LoVo (cell line): Measurements from ENCODE around the gene SAPCD2.

ENCODE experiments used
- DNase-seq: peaks from one replicate; pipeline ENCODE4 v3.0.0-alpha.2; 2016; ENCODE audit warnings: low spot score

Gene SAPCD2

GRCh38 chr9:137031904-137032640 lies 38.3 kb downstream of the SAPCD2 start, which contains the start of gene FUT7:
TSS of gene FUT7 (minus strand) at chr9:137032088. CDS start at chr9:137031991, 97 bp downstream.
- DNase-seq, result no peak

- no peak for DNase-seq
These were observed 39.5 kb downstream of the SAPCD2 start for GRCh38 chr9:137030538-137031527.

- DNase-seq, result no peak
These were observed 40.4 kb downstream of the SAPCD2 start for GRCh38 chr9:137030006-137030405.

GRCh38 chr9:137029058-137029936 lies 41.1 kb downstream of the SAPCD2 start:
- DNase-seq, result peak; percentile 72

GRCh38 chr9:137028263-137029057 lies 41.9 kb downstream of the SAPCD2 start:
- peak; percentile 81 for DNase-seq

- DNase-seq, result peak; percentile 20
These were observed 42.7 kb downstream of the SAPCD2 start, which contains the start of gene ABCA2 for GRCh38 chr9:137027369-137028262. TSS of gene ABCA2 (minus strand) at chr9:137028237. CDS start at chr9:137028140, 97 bp downstream.

- DNase-seq, result no peak
These were observed 43.5 kb downstream of the SAPCD2 start for GRCh38 chr9:137026828-137027227.

GRCh38 chr9:137026384-137026783 lies 44.0 kb downstream of the SAPCD2 start:
- no peak for DNase-seq

- no peak for DNase-seq
These were observed 44.8 kb downstream of the SAPCD2 start for GRCh38 chr9:137025517-137025966.

GRCh38 chr9:137023583-137023991 lies 46.8 kb downstream of the SAPCD2 start:
- no peak for DNase-seq

- DNase-seq, result no peak
These were observed 47.2 kb downstream of the SAPCD2 start for GRCh38 chr9:137023157-137023556.

- no peak for DNase-seq
These were observed 47.7 kb downstream of the SAPCD2 start for GRCh38 chr9:137022662-137023008.

GRCh38 chr9:137021979-137022661 lies 48.2 kb downstream of the SAPCD2 start:
- peak; percentile 89 for DNase-seq

- DNase-seq, result no peak
These were observed 48.8 kb downstream of the SAPCD2 start for GRCh38 chr9:137021568-137021978.

GRCh38 chr9:137020771-137021567 lies 49.4 kb downstream of the SAPCD2 start:
- DNase-seq, result no peak

GRCh38 chr9:137019891-137020683 lies 50.3 kb downstream of the SAPCD2 start:
- no peak for DNase-seq

GRCh38 chr9:137018761-137019559 lies 51.4 kb downstream of the SAPCD2 start:
- DNase-seq, result no peak
